Spleen (tissue), 11 donors: Measurements from ENCODE around the gene SOX6. TPM values are rescaled to one million over a fixed set of nuclear protein-coding genes. Genes with fewer than 3 reads are reported as not detected.

ENCODE experiments used
- DNase-seq: peaks from one replicate; pipeline ENCODE4 v3.0.0-alpha.2; 2020
- H3K27ac ChIP-seq, 8 donors: fragments of 200-600 bp; sonication (generic) in 7 of 8; 1 replicate in 4 of 8; 2 replicates in 4 of 8; pipeline versions ENCODE4 v1.5.0 to v1.8.0; 2016 to 2021; ENCODE audit warnings: inconsistent platforms in 4 of 8, mild to moderate bottlenecking in 4 of 8, moderate library complexity in 1 of 8
- H3K27me3 ChIP-seq, 7 donors: fragments of 200-600 bp; sonication (generic) in 6 of 7; replicated peaks in 1 of 7; 1 replicate in 4 of 7; 2 replicates in 3 of 7; pipeline versions ENCODE4 v1.5.0 to v1.8.0; 2016 to 2021; ENCODE audit warnings: inconsistent platforms in 3 of 7, mild to moderate bottlenecking in 1 of 7
- H3K36me3 ChIP-seq, 6 donors: fragments of 200-600 bp; sonication (generic) in 5 of 6; 1 replicate in 4 of 6; 2 replicates in 2 of 6; pipeline versions ENCODE4 v1.5.0 to v1.8.0; 2016 to 2021; ENCODE audit warnings: inconsistent platforms in 2 of 6
- H3K4me1 ChIP-seq, 6 donors: fragments of 200-600 bp; sonication (generic) in 5 of 6; 1 replicate in 3 of 6; 2 replicates in 3 of 6; pipeline versions ENCODE4 v1.5.0 to v1.8.0; 2016 to 2021; ENCODE audit warnings: inconsistent platforms in 3 of 6
- H3K4me3 ChIP-seq, 8 donors: fragments of 200-600 bp; sonication (generic) in 7 of 8; 1 replicate in 4 of 8; 2 replicates in 4 of 8; pipeline versions ENCODE4 v1.5.0 to v1.8.0; 2016 to 2021; ENCODE audit warnings: inconsistent platforms in 4 of 8, mild to moderate bottlenecking in 4 of 8, moderate library complexity in 2 of 8
- H3K9me3 ChIP-seq, 8 donors: fragments of 200-600 bp; sonication (generic) in 7 of 8; 1 replicate in 4 of 8; 2 replicates in 4 of 8; pipeline versions ENCODE4 v1.5.0 to v1.8.0; 2016 to 2021; ENCODE audit warnings: inconsistent platforms in 4 of 8
- CTCF ChIP-seq, 11 experiments: fragments of 200-600 bp in 7 of 11; fragments of 450-650 bp in 4 of 11; sonication (generic) in 4 of 11; IDR thresholded peaks in 8 of 11; conservative IDR thresholded peaks in 3 of 11; 1 replicate in 7 of 11; 2 replicates in 4 of 11; pipeline versions ENCODE4 v1.4.0 to v1.8.0; 2016 to 2021; ENCODE audit warnings: antibody characterized with exemption in 11 of 11, inconsistent platforms in 4 of 11, mild to moderate bottlenecking in 1 of 11
- POLR2A ChIP-seq, 3 donors: fragments of 450-650 bp; IDR thresholded peaks; one replicate each; pipeline ENCODE4 v1.5.1; 2017; ENCODE audit warnings: antibody characterized with exemption in 3 of 3, mild to moderate bottlenecking in 1 of 3
- POLR2AphosphoS5 ChIP-seq, 3 donors: sonication (generic); formaldehyde crosslinking; IDR thresholded peaks; one replicate each; pipeline ENCODE4 v1.5.1; 2017; ENCODE audit warnings: antibody characterized with exemption in 3 of 3
- WGBS, 5 donors: extraction: QIAGEN DNeasy Blood & Tissue Kit in 3 of 5; methylation state at CpG; one replicate each; pipeline versions ENCODE4 v1.1.5 to v1.1.7; 2013 to 2018; 5-methylcytosine and 5-hydroxymethylcytosine counted together
- intact Hi-C: fragments of 100-400 bp; cut with DNase I; formaldehyde crosslinking; loops from one replicate; pipeline ENCODE4 v1.15.0; 2023; ENCODE audit warnings: low total_unique reads
- polyA plus RNA-seq, 3 donors: library from polyadenylated mRNA; stranded (reverse); fragments of 200-250 nt; gene quantifications; one replicate each; pipeline ENCODE4 v1.2.1, GENCODE V29; 2013
- total RNA-seq, 7 donors: library from RNA; depleted of rRNA in 3 of 7; stranded (reverse); fragments of >200 nt in 3 of 7; fragmentation: NEBNext Ultra II Directional in 4 of 7; extraction: Animal tissue kit (Norgen Biotek cat#: 25700) in 4 of 7; gene quantifications; one replicate each; pipeline versions ENCODE4 v1.1.0 to v1.2.1, GENCODE V29; 2016 to 2021
- donor health status: healthy with polysubstance abuse.
- donor health status: DM: no; HTN: no; CAD: no; lungs with moderate emphysema.
- donor health status: DM: no; HTN: no; CAD: no.
- donor health status: Bipolar disorder and iron deficiency.
- donor health status: healthy.
- donor health status: DM: no; HTN: no; CAD: no.
- donor health status: DM: yes; HTN: yes; CAD: no.

The SOX6 gene
- total and polyA plus RNA-seq, 10 donors, result 0.11 to 12.4 (median 3.7) TPM

- H3K27me3 ChIP-seq, result no peaks in the 10 kb centered on the region
- intact Hi-C loops, result no loop called here
- WGBS, 5 donors, result 75 to 91% (median 80%) methylated on average over 3 of the region's 3 CpGs
- DNase-seq, result no peak
- H3K36me3 ChIP-seq, result no peaks in the 10 kb centered on the region
- no peaks in the 10 kb centered on the region for H3K4me1 ChIP-seq
- peaks cover 0 to 4% (median 0%) of the 10 kb centered on the region in 8 donors for H3K9me3 ChIP-seq
- no peak overlapping the region for H3K4me3 ChIP-seq
- no peak overlapping the region for H3K27ac ChIP-seq
- no peak for TF ChIP-seq CTCF (IDR thresholded peaks at IDR 0.05 in 8 of 11, conservative IDR thresholded peaks at IDR 0.05 in 3 of 11)
- TF ChIP-seq POLR2AphosphoS5 (IDR thresholded peaks at IDR 0.05), result no peak
- no peak for TF ChIP-seq POLR2A (IDR thresholded peaks at IDR 0.05)
These were observed 257.7 kb downstream of the SOX6 start for GRCh38 chr11:16098526-16099205.

- WGBS, 5 donors, result 86 to 93% (median 92%) methylated on average over 2 of the region's 2 CpGs
- Histone ChIP-seq H3K36me3 (no peaks in the 10 kb centered on the region), H3K4me1 (no peaks in the 10 kb centered on the region), H3K27me3 (no peaks in the 10 kb centered on the region), H3K9me3 (no peaks in the 10 kb centered on the region), H3K4me3 (no peak overlapping the region), H3K27ac (no peak overlapping the region)
- intact Hi-C loops, result no loop called here
- TF ChIP-seq CTCF (IDR thresholded peaks at IDR 0.05 in 8 of 11, conservative IDR thresholded peaks at IDR 0.05 in 3 of 11) (no peak), POLR2A (IDR thresholded peaks at IDR 0.05) (no peak), POLR2AphosphoS5 (IDR thresholded peaks at IDR 0.05) (no peak)
- DNase-seq, result no peak
These were observed 258.8 kb downstream of the SOX6 start for GRCh38 chr11:16097543-16097942.

DNA sequence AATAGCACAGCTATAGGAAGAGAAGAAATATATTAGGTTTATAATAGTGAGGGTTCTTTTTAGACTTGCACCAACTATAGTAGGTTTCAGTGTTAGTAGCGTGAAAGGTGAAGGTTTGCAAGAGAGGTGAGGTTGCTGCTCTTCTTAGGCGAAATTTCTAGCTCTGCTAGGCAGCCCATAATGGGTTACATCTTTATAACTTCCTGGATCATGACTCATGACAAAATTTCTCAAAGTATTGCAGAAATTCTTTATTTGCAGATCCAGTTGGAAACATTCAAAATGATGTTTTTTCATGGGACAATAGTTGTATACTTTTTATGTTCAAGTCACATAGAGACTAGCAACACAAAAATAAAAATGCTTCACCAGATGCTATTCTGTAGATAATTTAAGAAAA is 260.0 kb downstream of the SOX6 start:
- Histone ChIP-seq H3K4me1 (no peaks in the 10 kb centered on the region), H3K27ac (no peak overlapping the region), H3K36me3 (no peaks in the 10 kb centered on the region), H3K4me3 (no peak overlapping the region), H3K27me3 (no peaks in the 10 kb centered on the region), H3K9me3 (no peaks in the 10 kb centered on the region)
- DNase-seq, result no peak
- intact Hi-C loops, result no loop called here
- TF ChIP-seq POLR2AphosphoS5 (IDR thresholded peaks at IDR 0.05) (no peak), POLR2A (IDR thresholded peaks at IDR 0.05) (no peak), CTCF (IDR thresholded peaks at IDR 0.05 in 8 of 11, conservative IDR thresholded peaks at IDR 0.05 in 3 of 11) (no peak)
- WGBS, 5 donors, result 55 to 89% (median 79%) methylated on average over 2 of the region's 2 CpGs

DNA sequence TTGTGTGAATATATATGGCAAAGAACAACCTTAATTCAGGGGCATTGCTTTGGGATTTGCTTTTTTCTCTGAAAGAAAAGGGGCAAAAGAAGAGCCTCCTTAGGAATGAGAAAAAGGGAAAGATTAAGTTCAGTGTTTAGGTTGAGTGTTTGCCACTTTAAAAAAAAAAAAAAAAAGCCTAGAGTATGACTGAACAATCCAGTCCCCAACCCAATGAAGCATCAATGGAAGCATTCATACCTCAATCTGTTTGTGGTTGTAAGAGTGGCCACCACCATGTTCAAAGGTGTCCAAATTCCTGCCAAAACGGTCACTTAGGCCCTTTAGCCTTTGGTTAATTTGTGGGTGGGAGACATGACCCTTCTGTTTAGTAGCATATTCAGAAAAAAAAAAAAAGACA is 260.6 kb downstream of the SOX6 start:
- H3K4me3 ChIP-seq, result no peak overlapping the region
- H3K36me3 ChIP-seq, result no peaks in the 10 kb centered on the region
- WGBS, 5 donors, result 64 to 81% (median 69%) methylated on average over 1 of the region's 1 CpG
- H3K27ac ChIP-seq, result no peak overlapping the region
- H3K4me1 ChIP-seq, result no peaks in the 10 kb centered on the region
- no peak for TF ChIP-seq POLR2A (IDR thresholded peaks at IDR 0.05)
- no peak for TF ChIP-seq POLR2AphosphoS5 (IDR thresholded peaks at IDR 0.05)
- TF ChIP-seq CTCF (IDR thresholded peaks at IDR 0.05 in 8 of 11, conservative IDR thresholded peaks at IDR 0.05 in 3 of 11), result no peak
- DNase-seq, result no peak
- no peaks in the 10 kb centered on the region for H3K9me3 ChIP-seq
- no peaks in the 10 kb centered on the region for H3K27me3 ChIP-seq
- intact Hi-C loops, result no loop called here
